GM18868 (cell line): ENCODE results near the gene SPRED3.
"Not testable (repeated sequence)": the region's sequence is repeated elsewhere in the genome, so short reads cannot be mapped to it uniquely, and the experiment has no call there.

ENCODE experiments used
- ATAC-seq: cut with Tn5 transposase; IDR thresholded peaks from one replicate; pipeline ENCODE4 v1.9.1; 2021; ENCODE audit warnings: mild to moderate bottlenecking, moderate library complexity; ENCODE audit not compliant: unreplicated experiment

Gene SPRED3, protein sequence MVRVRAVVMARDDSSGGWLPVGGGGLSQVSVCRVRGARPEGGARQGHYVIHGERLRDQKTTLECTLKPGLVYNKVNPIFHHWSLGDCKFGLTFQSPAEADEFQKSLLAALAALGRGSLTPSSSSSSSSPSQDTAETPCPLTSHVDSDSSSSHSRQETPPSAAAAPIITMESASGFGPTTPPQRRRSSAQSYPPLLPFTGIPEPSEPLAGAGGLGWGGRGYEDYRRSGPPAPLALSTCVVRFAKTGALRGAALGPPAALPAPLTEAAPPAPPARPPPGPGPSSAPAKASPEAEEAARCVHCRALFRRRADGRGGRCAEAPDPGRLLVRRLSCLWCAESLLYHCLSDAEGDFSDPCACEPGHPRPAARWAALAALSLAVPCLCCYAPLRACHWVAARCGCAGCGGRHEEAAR

DNA sequence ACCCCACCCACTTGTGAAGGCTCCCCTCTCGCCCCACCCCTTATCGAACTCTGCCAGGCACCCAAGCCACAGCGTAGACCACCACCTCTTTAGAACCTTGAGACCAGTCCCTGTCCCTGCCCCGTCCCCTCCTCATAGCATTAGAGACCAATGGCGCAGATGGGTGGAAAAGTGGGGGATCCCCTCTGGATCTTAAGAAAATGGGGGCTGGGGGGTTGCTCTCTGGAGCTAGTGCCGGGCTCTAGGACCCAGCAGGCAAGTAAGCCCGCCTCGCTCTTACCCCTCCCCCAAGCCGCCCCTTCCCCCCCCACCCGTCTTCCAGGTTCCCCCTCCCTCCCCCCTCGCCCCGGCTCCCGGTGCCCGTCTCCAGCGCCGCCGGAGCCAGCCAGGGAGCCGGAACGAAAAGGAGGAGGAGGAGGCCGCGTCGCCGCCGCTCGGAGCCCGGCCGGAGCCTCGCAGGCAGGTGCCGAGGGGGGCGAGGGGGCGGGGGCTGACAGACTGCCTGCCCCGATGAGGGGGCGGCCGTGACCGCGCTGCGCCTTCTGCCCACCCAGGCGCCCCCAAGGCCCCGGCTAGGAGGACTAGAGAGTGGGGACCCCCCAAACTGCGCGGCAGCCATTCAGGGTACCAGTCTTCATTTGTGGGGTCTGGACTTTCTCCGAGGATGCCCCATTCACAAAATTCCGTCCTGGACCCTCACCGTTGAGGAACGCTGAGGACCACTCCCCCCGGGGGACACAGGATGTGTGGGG, at the start of gene SPRED3:
TSS of gene SPRED3 (plus strand) at position 349 of the 752 bp plus-strand sequence. CDS start 1,606 bp downstream, outside the sequence.
- ATAC-seq = no peak

DNA sequence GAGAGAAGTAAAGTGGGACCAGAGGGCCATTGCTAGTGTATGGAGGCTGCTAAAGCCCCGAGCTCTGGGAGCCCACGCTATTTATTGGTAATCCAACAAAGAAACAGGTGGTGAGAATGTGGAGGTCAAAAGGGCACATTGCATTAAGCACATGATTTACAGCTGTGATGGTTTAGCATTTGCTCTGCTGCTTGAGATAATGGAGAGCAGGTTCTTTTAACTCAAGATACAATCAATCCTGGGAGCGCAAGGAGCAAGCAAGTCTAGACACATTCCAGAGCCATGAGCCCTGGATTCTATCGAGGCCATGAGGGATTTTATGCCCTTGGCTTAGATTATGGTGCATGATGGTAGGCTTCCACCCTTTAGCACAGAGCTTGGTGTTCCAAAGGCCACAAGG, 49.5 kb upstream of the SPRED3 start:
- ATAC-seq = not testable (repeated sequence)

DNA sequence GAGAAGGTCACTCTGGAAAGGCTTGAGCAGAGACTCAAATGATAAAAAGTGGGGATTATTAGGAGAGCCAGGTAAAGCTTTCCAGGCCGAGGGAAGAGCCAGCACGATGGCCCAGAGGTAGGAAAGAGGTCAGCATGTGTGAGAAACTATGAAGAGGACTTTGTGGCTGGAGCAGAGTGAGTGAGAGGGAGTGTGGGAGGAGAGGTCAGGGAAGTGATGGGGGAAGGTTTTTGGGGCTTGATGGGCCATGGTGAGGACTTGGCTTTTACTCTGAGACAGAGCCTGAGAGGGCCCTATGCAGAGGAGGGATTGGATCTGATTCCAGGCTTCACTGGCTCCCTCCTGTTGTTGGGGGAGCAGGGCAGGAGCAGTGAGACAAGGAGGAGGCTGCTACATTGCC, 47.6 kb upstream of the SPRED3 start:
- ATAC-seq = no peak

DNA sequence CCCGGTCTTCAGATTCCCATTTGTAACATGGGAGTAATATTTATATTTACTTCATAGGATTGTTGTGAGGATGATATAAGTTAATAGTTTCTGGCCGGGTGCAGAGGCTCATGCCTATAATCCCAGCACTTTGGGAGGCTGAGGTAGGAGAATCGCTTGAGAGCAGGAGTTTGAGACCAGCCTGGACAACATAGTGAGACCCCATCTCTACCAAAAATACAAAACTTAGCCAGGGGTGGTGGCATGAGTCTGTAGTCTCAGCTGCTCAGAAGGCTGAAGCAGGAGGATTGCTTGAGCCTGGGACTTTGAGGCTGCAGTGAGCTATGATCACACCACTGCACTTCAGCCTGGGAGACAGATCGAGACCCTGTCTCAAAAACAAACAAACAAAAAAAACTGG, 41.7 kb upstream of the SPRED3 start:
- ATAC-seq = no peak

DNA sequence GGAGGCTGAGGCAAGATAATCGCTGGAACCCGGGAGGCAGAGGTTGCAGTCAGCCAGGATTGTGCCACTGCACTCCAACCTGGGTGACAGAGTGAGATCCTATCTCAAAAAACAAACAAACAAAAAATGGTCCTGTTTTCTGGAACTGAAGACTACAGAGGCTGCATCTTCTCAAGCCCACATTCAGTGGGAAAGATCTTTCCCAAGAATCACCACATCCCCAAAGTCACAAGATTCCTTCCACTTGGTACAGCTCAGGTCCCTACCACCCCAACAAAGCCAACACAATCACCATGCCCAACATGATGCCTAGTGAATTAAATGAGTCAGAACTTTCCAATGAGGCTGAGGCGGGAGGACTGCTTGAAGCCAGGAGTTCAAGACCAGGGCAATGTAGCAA, 37.6 kb upstream of the SPRED3 start:
- no peak for ATAC-seq

DNA sequence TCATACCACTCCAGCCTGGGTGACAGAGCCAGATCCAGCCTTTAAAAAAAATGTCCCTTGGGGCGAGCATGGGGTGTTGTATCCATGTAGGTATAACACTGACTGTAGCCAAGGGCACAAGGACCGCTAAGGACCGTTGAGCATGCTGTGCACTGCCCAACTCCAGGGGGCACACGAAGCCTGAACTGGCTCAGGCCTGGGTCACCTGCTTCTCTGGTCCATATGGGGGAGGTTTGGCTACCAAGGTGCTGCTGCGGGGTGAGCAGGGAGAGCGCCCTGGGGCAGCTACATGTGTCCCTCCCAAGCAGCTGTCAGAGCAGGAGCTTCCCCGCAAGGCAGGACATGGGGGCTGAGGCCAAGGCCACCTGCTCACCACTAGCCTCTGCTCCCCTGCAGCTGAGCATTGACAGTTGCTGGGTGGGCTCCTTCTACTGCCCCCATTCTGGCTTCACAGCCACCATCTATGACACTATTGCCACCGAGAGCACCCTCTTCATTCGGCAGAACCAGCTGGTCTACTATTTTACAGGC, 36.6 kb upstream of the SPRED3 start:
- no peak for ATAC-seq

DNA sequence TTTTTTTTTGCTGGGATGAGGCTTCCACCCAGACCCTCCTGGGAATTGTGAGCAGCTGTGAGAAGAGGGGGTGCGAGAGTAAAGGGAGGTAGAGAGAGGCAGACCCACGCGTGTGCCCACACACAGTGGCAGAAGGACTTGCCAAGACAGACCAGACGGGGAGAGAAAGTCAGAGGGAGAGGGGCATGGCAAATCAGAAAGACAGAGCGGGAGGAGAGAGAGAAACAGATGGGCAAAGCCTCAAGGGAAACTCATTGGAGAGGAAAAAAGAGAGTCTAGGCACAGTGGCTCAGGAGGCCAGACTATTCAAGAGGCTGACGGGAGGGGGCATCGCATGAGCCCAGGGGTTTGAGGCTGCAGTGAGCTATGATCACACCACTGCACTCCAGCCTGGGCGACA, 35.9 kb upstream of the SPRED3 start:
- ATAC-seq = no peak

DNA sequence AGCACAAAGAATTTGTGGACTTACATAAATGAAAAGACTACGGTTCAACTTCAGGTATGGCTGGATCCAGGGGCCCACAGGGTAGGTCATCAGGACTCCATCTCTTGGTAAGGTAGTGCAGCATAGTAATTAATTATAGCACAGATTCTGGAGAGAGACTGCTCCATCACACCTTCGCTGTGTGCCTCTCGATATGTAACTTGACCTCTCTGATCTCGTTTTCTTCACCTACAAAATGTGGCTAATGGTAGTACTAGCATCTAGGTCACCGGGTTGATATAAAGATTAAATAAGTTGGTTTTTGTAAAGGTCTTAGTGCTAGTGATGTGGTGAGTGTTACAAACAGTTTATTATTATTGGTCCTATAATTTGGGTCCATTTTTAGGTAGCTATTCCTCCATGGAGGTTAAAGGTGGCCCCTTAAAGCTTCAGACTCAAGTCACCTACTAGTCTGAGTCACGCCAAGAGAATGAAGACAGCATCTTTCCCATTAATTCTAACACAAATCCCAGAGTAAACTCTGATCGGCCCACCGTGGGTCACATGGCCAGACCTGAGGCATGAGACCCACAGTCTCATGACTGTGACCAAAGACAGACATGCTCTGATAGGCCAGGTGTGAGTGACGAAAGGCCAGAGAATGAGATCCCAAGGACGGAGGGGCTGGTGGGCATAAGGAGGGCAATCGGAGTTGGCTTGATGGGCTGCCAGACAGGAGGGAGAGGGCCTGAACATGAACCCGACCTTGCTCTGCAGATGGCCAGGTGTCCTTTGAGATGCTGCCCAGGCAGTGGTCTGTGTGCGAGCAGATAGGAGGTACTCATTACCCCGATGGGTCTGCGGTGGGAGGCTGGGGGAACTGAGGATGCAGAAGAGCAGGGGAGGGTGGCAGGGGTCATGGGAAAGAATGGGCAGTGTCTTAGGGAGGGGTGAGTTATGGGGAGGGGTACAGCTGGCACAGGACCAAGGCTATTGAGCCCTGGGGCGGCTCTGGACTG, 32.5 kb upstream of the SPRED3 start:
- no peak for ATAC-seq

DNA sequence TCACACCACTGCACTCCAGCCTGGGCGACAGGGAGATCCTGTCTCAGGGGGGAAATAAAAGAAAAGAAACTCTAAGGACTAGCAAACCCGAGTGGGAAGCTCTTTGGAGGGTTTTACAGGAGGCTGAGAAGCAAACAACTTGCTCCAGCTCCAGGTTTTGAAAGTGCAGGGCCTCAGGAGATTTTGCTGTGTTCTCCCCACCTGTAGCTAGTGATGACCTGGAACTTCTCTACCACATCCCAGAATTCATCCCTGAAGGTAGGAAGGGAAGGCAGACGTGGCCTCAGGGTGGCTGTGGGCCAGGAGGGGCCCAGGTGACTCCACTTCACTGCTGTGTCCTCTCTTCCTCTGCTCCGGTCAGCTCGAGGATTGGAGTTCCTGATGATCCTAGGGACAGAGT, 30.4 kb upstream of the SPRED3 start:
- ATAC-seq = no peak

DNA sequence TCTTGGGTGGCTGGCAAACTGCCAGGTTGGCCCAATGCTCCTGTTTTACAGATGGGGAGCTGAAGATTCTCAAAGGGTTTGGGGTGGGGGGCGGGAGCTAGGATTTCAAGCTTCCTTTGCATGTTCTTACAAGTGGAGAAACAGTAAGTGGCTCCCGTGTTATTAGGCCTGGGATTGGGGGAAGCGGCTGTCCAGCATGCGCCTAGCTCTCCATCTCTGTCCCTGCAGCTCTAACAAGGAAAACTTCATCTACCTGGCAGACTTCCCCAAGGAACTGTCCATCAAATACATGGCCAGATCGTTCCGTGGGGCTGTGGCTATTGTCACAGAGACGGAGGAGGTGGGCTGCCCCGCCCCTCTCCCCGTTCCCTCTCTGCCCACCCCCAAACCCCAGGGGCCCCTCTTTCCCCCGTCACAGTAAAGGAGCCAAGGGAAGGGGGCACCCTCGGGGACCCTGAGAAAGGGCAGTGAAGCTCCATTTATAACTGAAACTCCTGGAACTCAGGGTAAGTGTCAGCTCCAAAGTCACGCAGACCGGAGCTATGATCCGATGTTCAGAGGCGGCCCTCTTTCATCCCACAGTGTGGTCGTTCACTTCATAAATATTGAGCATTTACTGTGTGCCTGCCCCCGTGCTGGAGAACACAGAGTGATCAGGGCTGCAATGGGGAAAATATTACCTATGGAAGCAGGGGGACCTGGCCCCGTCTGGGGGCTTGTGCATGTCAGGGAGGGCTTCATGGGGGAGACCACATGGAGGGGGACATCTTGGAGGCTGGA, 29.1 kb upstream of the SPRED3 start:
- ATAC-seq = no peak

DNA sequence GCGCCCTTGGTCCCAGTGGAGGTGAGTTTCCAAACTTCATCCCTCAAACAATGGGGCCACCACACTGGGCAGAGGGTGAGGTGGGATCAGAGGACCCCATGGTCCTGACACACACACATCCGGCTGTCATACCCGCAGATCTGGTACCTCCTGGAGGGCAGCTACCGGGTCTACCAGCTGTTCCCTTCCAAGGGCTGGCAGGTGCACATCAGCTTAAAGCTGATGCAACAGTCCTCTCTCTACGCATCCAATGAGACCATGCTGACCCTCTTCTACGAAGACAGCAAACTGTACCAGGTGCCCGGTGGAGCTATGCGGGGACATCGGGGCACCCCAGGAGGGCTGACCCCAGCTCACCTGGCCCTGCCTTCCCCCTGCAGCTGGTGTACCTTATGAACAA, 28.1 kb upstream of the SPRED3 start:
- ATAC-seq = no peak

DNA sequence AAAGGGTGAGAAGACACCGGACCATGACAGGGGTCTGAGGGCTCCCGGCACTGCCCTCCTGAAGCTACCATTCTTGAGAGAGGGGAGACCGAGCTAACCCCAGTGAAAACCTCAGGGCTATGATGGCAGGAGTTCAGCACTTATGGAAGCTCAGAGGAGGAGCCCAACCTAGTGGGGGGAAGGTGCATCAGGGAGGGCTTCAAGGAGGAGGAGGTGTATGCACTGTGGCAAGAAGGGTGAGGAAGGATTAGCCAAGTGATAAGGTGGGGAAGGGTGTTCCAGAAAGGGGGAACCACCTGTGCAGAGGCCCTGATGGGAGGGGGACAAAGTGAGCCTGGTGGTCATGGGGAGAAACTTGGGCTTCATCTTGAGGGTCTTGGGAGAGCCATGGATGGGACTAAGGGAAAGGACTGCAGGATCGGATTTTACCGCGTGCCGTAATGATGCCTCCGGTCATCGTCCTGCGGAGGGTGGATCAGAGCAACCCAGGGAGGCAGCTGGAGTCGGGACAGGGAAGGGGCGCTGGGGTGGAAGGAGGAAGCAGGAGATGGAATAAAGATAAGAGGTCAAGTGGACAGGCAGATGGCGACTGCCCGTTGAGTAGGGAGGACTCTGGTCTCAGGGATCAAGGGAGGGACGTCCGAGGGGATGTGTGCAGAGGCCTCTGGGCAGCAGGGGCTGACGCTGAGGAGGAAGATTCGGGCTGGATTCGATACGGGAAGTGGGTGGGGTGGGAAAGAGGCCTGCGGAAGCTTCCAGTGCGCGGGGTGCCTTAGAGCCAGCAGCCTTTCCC, 27.5 kb upstream of the SPRED3 start:
- ATAC-seq = no peak

DNA sequence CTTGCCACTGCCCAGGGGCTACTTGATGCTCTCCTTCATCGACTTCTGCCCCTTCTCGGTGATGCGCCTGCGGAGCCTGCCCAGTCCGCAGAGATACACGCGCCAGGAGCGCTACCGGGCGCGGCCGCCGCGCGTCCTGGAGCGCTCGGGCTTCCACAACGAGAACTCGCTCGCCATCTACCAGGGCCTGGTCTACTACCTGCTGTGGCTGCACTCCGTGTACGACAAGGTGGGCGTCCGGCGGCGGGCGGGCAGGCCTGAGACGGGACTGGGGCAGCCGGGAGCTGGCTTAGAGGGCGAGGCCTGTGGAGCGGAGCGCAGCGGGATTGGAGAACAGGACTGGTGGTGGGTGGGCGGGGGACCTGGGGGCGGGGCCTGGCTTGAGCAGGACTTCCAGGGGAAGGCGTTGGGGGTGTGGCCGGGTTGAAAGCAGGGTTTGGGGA, 26.8 kb upstream of the SPRED3 start:
- ATAC-seq = no peak

DNA sequence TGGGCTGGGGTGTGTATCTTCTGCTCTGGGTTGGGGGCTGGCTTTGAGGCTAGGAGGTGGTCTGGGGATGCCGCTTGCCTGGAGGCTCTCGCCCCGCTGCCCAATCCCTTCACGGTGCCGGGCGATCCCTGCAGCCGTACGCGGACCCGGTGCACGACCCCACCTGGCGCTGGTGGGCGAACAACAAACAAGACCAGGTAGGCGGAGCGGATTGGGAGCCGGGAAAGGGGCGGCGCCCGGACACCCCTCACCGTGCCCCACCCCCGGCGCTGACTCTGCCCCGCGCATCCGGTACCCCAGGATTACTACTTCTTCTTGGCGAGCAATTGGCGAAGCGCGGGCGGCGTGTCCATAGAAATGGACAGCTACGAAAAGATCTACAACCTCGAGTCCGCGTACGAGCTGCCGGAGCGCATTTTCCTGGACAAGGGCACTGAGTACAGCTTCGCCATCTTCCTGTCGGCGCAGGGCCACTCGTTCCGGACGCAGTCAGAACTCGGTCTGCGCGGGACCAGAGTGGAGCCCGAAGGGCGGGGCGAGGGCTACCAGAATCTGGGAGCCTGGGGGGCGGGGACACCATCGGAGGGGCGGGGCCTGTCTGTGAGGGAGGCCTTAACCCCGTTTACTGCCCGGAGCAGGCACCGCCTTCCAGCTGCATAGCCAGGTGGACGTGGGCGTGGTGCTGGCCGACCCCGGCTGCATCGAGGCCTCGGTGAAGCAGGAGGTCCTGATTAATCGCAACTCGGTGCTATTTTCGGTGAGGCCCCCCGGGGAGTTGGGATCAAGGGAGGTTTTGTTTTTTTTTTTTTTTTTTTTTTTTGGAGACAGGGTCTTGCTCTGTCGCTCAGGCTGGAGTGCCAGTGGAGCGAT, 26.2 kb upstream of the SPRED3 start:
- no peak for ATAC-seq

DNA sequence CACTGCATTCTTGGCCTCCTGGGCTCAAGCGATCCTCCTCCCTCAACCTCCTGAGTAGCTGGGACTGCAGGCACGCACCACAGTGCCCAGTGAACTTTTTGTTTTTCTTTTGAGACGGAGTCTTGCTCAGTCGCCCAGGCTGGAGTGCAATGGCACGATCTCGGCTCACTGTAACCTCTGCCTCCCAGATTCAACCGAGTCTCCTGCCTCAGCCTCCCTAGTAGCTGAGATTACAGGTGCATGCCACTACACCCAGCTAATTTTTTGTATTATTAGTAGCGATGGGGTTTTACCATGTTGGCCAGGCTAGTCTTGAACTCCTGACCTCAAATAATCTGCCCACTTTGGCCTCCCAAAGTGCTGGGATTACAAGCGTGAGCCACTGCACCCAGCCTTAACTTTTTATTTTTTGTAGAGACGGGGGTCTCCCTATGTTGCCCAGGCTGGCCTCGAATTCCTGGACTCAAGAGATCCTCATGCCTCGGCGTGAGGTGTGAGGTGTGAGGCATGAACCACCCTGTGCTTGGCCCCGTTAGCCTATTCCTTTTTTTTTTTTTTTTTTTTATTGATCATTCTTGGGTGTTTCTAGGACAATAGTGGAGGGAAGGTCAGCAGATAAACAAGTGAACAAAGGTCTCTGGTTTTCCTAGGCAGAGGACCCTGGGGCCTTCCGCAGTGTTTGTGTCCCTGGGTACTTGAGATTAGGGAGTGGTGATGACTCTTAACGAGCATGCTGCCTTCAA, 25.4 kb upstream of the SPRED3 start:
- not testable (repeated sequence) for ATAC-seq

DNA sequence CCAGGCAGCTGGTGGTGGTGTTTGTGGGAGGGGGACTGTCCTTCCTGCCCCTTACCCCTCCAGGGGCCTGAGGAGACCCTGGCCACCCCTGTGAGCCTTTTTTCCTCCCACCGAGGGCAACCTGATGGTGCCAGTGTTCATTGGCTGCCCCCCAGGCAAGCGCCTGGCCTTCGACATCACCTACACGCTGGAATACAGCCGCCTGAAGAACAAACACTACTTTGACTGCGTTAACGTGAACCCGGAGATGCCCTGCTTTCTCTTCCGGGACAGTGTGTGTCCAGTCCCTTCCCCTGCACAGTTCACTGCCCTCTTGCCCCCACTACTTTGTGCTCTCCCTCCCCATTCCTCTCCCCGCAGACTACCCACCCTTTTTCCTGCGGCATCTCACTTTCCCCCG, 21.5 kb upstream of the SPRED3 start:
- no peak for ATAC-seq

DNA sequence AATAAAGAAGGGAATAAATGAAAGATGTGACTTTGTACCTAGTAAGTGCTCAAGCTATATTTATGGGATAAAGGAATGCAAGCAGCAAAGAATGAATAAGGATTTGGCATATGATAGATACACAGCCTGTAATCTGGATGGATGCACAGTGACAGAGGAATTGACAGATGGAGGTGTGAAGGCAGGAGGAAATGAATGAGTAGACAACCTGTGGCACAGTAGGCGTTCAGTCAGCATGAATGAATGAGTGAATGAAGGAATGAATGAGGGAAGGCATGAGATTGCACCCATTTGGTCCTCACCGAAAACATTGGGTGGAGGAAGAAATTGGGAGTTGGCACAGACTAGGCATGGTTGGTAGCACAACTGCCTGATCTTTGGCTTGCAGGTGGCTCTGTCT, 18.9 kb upstream of the SPRED3 start:
- no peak for ATAC-seq

DNA sequence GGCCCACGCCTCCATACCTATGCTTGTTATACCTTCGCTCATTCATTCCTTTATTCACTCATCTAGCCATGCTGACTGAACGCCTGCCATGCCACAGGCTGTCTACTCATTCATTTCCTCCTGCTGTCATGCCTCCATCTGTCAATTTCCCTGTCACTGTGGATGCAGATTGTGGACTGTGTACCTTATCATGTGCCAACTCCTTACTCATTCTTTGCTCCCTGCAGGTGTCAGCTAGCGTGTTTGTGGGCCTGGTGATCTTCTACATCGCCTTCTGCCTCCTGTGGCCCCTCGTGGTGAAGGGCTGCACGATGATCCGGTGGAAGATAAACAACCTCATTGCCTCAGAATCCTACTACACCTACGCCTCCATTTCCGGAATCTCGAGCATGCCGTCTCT, 18.2 kb upstream of the SPRED3 start:
- ATAC-seq = no peak
